HG02938 (cell line): ENCODE data around the gene CCM2.
"Not testable (repeated sequence)": the region's sequence is repeated elsewhere in the genome, so short reads cannot be mapped to it uniquely, and the experiment has no call there.

Source experiments
- ATAC-seq: cut with Tn5 transposase; IDR thresholded peaks from one replicate; pipeline ENCODE4 v1.9.1; 2021; ENCODE audit warnings: mild to moderate bottlenecking, moderate library complexity; ENCODE audit not compliant: unreplicated experiment

Gene CCM2

DNA sequence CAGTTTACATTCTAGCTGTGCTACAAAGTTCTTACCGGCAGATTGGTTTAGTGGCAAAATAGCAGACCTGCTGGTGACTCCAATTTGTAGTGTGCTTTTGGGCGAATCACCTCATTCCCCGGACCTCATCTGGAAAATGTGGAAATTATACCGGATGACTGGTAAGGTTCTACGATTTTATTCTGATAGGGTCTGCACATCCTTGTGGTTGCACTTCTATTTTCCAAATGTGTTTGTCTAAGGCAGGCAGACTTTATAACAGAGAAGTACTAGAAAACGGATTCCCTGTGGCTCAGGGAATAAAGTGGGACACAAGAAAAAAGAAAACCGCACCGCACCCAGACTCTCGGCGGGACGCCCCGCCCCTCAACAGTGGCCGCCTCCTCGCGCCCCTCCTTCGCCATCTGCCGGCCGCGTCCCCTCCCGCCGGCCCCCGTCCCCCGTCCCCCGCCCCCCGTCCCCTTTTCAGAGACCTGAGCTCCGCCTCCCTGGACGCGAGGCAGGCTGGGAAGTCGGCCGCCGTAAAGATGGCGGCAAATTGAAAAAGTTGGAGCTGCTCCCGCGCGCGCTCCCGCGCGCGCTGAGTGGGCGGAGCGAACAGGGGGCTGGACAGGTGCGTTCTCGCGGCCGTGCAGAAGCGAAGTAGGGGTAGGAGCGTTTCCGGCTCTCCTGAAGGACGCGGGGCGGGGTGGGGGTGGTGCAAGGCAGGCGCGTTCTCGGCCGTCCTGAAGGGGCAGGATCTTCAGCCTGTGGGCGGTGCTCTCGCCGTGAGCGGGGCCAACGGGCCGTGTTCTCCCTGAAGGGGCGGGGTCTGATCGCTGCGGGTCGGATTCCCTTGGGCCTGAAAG, 532 bp upstream of the CCM2 start:
- peak; percentile 79 for ATAC-seq

DNA sequence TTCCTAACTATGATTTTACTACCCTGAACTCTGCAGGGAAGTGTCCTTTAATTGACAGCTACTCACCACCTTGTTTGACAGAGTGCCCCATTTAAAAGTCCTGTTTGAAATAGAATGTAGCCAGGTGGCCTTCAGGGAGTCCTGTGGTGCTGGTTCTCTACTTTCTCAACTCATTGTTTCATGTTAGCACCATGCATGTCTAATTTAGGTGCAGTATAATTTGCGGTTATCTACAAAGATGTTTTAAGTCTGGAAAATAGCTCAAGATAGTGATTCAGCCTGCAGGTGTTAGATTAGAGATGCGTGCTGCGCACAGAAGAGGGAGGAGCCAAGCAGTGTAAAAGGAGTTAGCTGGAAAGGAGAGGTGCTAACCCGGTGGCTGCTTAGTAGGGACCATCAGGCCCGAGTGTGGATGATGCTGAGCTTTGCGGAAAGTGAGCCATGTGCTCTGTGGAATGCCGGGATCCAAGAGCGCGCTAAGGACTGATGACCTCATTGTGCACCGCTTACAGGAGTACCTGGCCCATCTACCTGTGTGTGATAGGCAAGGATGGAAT, 1.2 kb downstream of the CCM2 start:
- ATAC-seq, result no peak

DNA sequence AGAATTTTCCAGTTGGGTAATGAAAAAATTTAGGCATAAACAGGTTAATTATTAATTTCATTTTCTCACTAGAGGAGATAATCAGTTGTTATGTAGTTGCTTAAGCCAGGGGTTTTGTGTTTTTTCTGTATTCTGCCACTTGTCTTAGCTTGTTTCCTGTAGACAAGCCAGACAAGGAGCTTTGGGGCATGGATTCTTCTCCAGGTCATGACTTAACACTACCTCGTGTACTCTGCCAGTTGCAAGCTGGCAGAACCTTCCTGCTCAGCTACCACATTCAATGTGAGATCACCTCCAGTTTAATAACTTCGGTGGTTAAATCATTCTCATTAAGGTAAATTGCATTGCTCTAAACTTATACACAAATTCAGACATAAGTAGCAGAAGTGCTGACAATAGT, 1.8 kb downstream of the CCM2 start:
- no peak for ATAC-seq

DNA sequence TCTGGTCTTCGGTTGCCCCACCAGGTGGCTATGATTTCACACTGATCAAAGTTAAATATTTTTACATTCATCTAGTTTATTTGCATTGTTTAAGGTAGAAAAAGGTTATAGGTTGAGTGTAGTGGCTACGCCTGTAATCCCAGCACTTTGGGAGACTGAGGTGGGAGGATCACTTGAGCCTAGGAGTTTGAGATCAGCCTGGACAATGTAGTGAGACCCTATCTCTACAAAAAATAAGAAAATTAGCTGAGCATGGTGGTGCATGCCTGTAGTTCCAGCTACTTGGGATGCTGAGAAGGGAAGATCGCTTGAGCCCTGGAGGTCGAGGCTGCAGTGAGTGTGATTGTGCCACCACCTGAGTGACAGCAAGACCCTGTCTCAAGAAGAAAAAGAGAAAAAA, 3.8 kb downstream of the CCM2 start:
- no peak for ATAC-seq

DNA sequence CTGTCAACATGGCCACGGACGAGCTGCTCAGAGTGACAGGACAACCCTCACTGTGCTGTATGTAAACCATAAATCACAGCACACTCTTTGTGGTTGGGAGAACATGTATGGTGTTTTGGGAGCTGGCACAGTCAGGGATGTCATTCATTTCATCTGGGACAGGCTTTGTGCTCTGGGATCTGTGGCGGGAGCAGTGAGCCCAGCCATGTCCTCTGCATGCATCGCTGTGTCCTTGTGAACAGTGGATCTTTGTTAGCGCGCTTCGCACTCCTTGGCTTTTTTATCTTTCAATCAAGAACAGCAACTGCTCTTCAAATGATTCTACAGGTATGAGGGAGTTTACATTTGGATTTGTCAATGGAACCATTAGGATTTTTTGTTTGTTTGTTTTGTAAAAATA, 7.1 kb downstream of the CCM2 start:
- no peak for ATAC-seq

DNA sequence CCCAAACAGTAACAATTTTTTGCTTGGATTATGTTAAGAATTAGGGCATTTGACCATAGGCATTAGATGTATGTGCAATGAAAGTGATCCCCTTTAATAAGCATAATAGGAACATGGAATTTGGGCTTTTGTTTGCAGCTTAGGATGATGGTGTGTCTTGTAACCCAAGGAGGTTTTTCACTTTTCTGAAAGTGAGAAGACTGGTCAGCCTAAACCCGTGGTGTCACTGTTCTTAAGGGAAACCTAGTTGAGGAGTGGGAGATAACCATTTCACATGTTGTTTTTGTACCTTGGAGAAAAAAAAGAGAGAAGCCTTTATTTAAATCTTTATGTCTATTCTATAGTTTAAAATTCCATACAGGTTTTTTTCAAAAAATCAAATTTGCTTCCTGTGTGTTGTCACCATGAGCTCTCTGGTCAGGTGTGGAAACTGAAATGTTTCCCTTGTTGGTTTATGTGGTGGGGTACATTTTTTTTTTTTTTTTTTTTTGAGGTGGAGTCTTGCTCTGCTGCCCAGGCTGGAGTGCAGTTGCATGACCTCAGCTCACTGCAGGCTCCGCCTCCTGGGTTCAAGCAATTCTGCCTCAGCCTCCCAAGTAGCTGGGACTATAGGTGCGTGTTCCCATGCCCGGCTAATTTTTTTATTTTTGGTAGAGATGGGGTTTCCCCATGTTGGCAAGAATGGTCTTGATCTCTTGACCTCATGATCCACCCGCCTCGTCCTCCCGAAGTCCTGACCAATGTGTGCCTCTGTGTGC, 7.7 kb downstream of the CCM2 start:
- peak; percentile 52 for ATAC-seq

DNA sequence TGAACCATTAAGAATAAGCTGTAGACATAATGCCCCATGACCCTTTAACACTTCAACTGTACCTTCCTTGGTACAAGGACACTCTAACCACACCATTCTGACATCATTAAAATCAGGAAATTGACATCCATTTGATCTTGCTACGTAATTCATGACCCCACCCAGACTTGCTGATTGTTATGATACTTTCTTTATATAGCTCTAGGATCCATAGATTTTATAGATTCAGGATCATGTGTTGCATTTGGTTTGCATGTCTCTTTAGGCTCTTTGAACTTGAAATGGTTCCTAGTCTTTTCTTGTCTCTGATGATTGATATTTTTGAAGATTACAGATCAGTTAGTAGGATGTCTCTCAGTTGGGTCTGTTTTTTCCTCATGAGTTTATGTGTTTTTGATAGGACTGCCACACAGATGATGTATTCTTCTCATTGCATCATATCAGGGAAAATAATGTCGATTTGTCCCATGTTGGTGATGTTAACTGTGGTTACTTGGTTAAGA, 13.5 kb downstream of the CCM2 start:
- no peak for ATAC-seq

DNA sequence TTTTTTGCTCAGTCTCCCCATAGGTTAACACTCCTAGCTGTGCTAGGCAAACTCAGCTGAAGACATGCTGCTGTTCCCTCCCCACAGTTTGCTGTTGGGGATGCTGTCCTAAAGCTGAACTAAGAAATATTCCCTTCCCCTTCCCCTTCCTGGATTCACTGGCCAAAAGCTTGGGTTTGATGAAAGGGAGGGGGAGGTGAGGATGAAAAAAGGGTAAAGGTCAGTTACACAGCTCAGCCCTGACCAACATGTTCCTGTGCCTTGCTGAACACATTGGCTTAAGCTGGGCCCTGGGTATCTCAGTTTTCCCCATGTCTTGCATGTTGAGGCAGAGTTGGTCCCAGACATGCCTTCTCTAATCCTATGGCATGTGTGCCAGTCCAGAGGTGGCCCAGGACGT, 15.3 kb downstream of the CCM2 start:
- no peak for ATAC-seq

DNA sequence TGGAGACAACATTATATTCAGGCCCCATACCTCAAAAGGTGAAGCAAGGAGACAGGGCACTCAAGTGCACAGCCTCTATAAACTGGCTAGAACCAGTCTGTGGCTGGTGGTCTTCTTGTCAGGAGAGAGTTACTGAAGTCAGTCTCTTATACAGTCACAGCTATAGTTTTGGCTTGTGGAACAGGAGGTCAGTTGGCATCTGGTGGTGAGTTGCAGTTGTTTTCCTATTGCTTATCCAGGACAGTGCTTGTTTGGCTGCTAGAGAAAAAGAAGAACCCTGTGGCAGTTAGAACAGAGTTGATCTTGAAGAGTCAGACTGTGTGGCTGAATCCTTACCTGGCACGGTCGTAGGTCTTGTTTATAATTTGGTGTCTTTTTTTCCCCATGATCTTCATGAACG, 17.3 kb downstream of the CCM2 start:
- no peak for ATAC-seq

DNA sequence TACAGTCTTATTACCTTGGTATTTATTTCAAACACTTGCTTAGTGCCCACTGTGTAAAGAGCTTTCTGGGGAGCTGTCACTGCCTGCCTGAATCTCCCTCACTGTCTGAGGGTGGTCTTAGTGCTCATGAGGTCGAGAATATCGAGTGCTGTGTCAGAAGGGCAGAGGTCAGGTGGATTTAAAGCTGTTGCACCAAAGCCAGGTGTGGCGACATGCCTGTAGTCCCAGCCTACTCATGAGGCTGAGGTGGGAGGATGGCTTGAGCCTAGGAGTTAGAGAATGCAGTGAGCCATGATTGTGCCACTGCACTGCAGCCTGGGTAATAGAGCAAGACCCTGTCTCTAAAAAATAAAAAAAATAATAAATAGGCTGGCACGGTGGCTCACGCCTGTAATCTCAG, 20.9 kb downstream of the CCM2 start:
- ATAC-seq, result no peak

DNA sequence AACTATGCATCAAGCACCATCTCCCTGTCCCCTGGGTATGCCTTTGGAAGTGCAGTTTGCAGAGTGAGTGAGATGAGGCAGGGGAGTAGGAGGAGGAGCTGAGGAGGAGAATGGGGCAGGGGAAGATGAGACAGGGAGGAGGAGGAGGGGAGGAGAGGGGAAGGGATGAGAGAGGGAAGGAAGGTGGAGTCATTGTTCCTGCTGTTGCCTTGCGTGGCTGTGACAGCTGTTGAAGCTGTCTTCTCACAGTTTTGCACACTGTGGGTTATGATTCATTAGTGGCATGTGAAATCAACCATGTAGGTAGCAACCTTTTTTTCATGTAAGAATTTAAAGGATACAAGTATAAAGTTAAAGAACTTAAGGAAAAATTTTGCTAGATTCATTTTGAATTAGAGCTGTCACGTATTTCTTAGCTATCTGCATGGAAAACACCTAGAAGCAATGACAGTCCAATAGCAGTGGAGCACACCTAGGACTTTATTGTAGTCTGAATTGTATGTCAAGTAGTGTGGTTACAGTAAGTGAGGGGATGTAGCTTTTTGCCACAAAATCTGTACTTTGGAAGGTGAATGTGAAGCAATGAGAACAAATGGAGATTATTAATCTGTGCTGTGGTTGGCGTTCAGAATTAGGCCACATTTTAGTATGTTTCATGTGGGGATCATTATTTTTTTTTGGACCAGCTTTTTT, 21.7 kb downstream of the CCM2 start:
- ATAC-seq, result peak; percentile 72

DNA sequence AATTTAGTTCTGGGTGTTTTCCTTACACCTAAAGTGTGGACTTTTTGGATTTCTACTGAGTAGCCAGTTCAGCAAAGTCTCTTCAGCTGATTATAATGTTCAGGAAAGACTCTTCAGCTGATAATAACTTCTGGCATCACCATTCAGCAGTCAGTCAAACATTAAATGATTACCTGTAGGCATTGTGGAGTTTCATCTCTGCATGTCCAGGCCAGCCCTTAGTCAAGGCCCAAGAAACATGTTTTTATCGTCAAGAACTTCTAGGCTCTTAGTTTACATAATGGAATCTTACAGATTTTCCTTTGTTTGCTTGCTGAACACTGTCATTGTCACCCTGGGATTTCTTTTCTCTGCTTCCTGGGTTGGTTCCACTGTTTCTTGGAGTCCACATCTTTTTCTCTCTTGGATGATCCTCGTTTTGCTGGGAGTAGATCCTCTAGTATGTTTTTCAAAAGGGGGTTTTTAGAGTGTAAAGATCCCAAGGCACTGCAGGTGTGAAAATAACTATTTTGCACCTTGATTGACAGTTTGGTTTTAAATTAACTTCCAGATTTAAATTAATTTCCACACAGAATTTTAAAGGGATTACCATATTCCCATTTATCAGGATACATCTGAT, 24.2 kb downstream of the CCM2 start:
- no peak for ATAC-seq

DNA sequence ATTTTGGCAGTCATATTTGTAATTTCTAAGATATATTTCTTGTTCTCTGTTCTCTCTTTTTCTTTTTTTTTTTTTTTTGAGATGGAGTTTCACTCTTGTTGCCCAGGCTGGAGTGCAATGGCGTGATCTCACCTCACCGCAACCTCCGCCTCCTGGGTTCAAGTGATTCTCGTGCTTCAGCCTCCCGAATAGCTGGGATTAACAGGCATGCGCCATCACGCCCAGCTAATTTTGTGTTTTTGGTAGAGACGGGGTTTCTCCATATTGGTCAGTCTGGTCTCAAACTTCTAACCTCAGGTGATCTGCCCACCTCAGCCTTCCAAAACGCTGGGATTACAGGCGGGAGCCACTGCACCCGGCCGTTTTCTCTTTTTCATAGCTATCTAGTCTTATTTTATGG, 25.5 kb downstream of the CCM2 start:
- not testable (repeated sequence) for ATAC-seq

DNA sequence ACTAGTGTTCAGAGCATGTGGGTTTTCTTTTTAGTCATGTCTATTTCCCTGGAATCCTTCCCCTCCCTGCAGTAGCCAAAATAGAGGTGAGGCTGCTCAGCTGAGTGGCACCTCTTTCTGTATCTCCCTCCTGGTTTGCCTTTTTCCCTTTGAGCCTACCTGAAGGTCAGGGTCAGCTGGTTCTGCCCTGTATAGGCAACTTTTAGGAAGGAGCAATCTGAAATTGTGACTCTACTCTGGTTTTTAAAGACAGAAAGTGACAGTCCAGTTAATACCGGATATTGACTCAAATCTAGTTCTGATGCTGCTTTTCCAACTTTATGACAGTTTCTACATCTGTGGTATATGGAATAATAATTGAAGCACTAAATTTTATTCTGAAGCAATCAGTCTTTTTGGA, 26.0 kb downstream of the CCM2 start:
- ATAC-seq, result no peak

DNA sequence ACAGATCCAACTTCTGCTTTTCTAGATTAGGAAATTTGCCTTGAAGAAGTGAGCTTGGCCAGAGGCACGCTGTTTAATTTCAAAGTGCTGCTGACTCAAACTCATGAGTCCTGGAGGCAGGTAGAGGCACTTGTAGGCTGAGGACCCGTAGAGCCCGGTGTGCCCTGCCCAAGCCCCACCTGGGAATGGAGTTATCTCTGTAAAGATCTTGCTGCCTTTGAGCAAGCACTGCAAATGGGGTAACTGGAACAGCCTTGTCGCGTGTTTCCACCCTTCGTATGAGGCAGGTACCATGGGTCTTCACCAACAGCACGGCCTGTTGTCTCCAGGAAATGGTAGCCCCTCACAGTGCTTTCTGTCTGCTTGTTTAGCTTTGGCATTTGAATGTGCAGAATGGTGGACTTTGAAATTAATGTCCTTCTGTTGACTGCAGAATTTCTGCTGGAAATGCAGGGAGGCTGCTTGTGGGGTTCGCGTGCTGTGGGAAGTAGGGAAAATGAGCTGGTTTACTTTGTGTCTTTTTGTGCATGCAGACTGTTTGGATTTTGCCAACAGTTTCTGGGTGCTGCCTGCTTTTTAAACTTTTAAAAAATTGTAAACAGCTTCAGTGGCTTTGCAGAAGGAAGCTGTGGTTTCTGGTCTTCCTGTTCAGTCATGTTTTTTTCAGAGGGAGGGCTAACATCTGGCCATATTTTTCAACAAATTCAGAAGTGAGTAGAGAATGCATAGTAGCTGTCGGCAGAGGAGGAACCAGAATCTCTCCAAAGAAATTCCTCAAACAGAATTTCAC, 27.2 kb downstream of the CCM2 start:
- ATAC-seq, result no peak

DNA sequence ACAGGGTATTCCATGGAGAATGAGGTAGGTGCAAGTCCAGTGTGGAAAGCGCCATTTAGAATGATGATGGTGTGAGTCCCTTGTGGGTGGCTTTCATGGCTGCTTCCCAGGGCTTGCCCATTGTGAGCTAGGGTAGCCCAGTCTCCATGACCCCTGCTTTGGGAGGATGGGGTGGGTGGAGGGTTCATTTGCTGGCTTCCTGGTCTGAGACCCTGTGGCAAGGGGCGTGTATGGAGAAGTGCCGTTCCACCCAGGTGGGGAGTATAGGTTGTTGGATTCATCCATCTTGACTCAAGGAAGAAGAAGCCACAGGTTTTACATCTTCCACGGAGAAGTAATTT, 27.7 kb downstream of the CCM2 start:
- no peak for ATAC-seq

DNA sequence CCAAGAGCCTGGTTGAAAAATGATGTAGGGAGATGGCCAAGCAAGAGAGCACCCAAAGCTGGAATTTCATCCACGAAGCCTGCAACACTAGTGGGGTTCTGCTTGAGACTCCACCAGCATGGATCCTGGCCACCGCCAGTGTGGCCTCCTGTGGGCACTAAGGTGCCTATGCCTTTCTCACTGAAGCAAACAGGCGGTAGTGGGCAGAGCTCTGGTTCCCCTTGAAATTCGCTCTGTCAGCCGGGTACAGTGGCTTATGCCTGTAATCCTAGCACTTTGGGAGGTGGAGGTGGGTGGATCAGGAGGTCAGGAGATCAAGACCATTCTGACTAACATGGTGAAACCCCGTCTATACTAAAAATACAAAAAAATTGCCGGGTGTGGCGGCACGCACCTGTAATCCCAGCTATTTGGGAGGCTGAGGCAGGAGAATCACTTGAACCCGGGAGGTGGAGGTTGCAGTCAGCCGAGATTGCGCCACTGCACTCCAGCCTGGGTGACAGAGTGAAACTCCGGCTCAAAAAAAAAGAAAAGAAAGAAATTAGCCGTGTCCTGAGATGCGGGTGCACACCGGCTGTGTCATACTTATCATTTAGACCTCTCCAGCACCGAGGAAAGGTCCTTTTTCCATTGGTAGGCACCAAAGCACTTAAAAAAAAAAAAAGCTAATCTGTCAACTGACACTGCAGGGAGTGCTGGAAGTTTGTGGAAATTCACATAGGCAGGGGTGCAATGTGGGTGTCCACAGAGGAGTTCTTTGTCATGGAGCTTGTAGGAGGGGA, 28.3 kb downstream of the CCM2 start:
- no peak for ATAC-seq

DNA sequence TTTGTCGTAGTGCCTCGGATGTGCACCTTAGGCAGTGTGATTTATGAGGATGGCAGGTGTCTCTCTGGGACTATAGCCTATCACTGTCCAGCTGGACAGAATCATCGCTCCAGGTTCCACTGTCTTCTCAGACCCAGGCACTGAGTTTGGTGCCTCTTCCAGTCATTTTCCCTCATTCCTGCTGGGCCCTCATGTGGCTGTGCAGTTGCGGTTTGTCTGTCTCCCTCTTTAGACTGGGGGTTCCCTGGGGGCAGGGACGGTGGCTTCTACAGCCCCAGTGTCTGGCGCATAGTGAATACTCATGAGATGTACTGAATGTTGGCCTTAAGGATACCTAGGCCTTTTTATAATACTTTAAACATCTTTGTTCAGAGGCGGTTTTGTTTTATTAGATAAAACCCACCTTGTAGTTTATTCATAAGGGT, 28.9 kb downstream of the CCM2 start:
- no peak for ATAC-seq

DNA sequence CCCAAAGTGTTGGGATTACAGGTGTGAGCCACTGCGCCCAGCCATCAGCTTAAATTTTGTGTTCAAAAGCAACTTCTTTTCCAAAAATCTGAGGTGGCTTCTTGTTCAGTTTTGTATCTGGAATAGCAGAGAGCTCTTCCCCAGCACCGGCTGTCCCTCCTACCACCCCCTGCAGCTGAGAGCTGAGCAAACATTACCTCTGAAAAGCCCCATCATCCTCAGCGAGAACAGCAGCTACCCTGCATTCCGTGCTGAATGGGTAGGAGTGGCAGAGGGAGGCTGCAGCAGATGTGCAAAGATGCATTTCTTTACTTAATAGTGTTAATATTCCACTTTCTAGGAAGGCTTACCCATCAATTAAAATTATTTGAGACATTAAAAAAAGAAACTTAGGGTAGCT, 31.8 kb downstream of the CCM2 start:
- ATAC-seq, result no peak
